GM10266 (cell line): ENCODE data around the gene LAPTM5.

Experiments
- DNase-seq: peaks from one replicate; pipeline ENCODE4 v3.0.0; 2012; ENCODE audit errors: extremely low spot score
- CTCF ChIP-seq: IDR thresholded peaks from 2 replicates; pipeline ENCODE4 v1.5.1; 2012; ENCODE audit warnings: mild to moderate bottlenecking, low read depth; ENCODE audit not compliant: control insufficient read depth, insufficient read depth; ENCODE audit errors: missing control alignments

LAPTM5 gene

GRCh38 chr1:30753660-30754123 is 3.9 kb downstream of the LAPTM5 start:
- no peak for TF ChIP-seq CTCF
- no peak for DNase-seq

GRCh38 chr1:30753118-30753517 is 4.5 kb downstream of the LAPTM5 start:
- TF ChIP-seq CTCF, result no peak
- no peak for DNase-seq

- TF ChIP-seq CTCF, result no peak
These were observed 5.0 kb downstream of the LAPTM5 start for GRCh38 chr1:30752651-30752908.

GRCh38 chr1:30751830-30752650 is 5.5 kb downstream of the LAPTM5 start:
- no peak for TF ChIP-seq CTCF
- DNase-seq, result no peak

More at GRCh38 chr1:30752651-30752908, 5.0 kb downstream of the LAPTM5 start:
- no peak for DNase-seq

GRCh38 chr1:30750731-30751291 is 6.8 kb downstream of the LAPTM5 start:
- TF ChIP-seq CTCF, result no peak
- no peak for DNase-seq

GRCh38 chr1:30749691-30750583 is 7.6 kb downstream of the LAPTM5 start:
- no peak for DNase-seq
- TF ChIP-seq CTCF, result no peak
